Osteocyte (in vitro differentiated cells): ENCODE data around the gene RRM1. TPM values are rescaled to one million over a fixed set of nuclear protein-coding genes. Genes with fewer than 3 reads are reported as not detected.
A peak's percentile ranks its signal among the peaks of the same experiment; 100 is the strongest.
"Not testable (repeated sequence)": the region's sequence is repeated elsewhere in the genome, so short reads cannot be mapped to it uniquely, and the experiment has no call there.

Source experiments
- DNase-seq: peaks from one replicate; pipeline ENCODE4 v3.0.0; 2021; ENCODE audit warnings: mixed read lengths; ENCODE audit not compliant: unreplicated experiment; ENCODE audit errors: extremely low spot score
- H3K27ac Mint-ChIP-seq: one replicate; pipeline ENCODE4 v1.8.0; 2021; ENCODE audit warnings: mild to moderate bottlenecking, mixed read lengths; ENCODE audit not compliant: unreplicated experiment
- H3K27me3 Mint-ChIP-seq: one replicate; pipeline ENCODE4 v1.8.0; 2021; ENCODE audit warnings: mixed read lengths; ENCODE audit not compliant: unreplicated experiment
- H3K36me3 Mint-ChIP-seq: one replicate; pipeline ENCODE4 v1.8.0; 2021; ENCODE audit warnings: mixed read lengths; ENCODE audit not compliant: unreplicated experiment
- H3K4me1 Mint-ChIP-seq: one replicate; pipeline ENCODE4 v1.8.0; 2021; ENCODE audit warnings: mixed read lengths; ENCODE audit not compliant: unreplicated experiment
- H3K4me3 Mint-ChIP-seq: one replicate; pipeline ENCODE4 v1.8.0; 2021; ENCODE audit warnings: mild to moderate bottlenecking, moderate library complexity, mixed read lengths; ENCODE audit not compliant: unreplicated experiment
- H3K9me3 Mint-ChIP-seq: one replicate; pipeline ENCODE4 v1.8.0; 2021; ENCODE audit warnings: mixed read lengths; ENCODE audit not compliant: unreplicated experiment
- total RNA-seq: library from RNA; stranded (reverse); gene quantifications from 2 replicates; pipeline ENCODE4 v1.2.1, GENCODE V29; 2021
- TF ChIP-seq, protein P1 (sequence below): fragments of 200-600 bp; sonication (generic); IDR thresholded peaks from 2 replicates; pipeline ENCODE4 v1.5.0; 2021; ENCODE audit warnings: antibody characterized with exemption, mild to moderate bottlenecking, moderate library complexity

The RRM1 gene
- total RNA-seq, 1 donor from 2014 or later = 34.4 TPM

DNA sequence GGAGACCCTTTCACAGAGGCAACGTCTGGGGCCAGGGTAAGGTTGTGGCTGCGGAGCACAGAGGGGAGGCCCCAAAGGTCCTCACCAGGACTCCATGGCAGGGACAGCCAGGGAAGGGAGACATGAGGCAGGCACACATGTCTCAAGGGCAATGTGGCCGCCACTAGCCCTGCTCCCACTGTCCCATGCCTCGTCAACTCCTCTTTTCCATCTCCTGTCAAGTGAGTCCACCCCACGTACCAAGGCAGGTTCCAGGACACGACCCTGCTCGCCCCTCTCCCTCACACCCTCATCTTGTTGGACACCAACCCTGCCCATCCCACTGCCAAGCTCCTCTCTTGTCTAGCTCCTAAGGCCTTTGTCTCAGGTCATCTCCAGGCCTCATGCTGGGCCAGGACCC lies 73.2 kb downstream of the RRM1 start:
- DNase-seq = no peak
- Mint-ChIP-seq H3K27ac (no peak overlapping the region), H3K4me3 (no peak overlapping the region), H3K4me1 (no peaks in the 10 kb centered on the region), H3K36me3 (no peaks in the 10 kb centered on the region), H3K9me3 (peaks cover 12% of the 10 kb centered on the region), H3K27me3 (peaks cover 5% of the 10 kb centered on the region)
- TF ChIP-seq, protein P1, sequence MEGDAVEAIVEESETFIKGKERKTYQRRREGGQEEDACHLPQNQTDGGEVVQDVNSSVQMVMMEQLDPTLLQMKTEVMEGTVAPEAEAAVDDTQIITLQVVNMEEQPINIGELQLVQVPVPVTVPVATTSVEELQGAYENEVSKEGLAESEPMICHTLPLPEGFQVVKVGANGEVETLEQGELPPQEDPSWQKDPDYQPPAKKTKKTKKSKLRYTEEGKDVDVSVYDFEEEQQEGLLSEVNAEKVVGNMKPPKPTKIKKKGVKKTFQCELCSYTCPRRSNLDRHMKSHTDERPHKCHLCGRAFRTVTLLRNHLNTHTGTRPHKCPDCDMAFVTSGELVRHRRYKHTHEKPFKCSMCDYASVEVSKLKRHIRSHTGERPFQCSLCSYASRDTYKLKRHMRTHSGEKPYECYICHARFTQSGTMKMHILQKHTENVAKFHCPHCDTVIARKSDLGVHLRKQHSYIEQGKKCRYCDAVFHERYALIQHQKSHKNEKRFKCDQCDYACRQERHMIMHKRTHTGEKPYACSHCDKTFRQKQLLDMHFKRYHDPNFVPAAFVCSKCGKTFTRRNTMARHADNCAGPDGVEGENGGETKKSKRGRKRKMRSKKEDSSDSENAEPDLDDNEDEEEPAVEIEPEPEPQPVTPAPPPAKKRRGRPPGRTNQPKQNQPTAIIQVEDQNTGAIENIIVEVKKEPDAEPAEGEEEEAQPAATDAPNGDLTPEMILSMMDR = no peak

DNA sequence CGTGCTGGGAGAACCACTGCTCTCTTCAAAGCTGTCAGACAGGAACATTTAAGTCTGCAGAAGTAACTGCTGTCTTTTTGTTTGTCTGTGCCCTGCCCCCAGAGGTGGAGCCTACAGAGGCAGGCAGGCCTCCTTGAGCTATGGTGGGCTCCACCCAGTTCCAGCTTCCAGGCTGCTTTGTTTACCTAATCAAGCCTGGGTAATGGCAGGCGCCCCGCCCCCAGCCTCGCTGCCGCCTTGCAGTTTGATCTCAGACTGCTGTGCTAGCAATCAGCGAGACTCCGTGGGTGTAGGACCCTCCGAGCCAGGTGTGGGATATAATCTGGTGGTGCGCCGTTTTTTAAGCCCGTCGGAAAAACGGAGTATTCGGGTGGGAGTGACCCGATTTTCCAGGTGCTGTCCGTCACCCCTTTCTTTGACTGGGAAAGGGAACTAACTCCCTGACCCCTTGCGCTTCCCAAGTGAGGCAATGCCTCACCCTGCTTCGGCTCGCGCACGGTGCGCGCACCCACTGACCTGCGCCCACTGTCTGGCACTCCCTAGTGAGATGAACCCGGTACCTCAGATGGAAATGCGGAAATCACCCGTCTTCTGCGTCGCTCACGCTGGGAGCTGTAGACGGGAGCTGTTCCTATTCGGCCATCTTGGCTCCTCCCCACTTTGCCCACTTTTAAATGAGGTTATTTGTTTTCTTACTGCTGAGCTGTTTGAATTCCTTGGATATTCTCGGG lies 81.2 kb downstream of the RRM1 start:
- H3K4me3 Mint-ChIP-seq = peak overlapping the region; percentile 75
- H3K27me3 Mint-ChIP-seq, H3K4me1 Mint-ChIP-seq, H3K36me3 Mint-ChIP-seq, DNase-seq, H3K9me3 Mint-ChIP-seq: not testable (repeated sequence)
- H3K27ac Mint-ChIP-seq = peak overlapping the region; percentile 29

DNA sequence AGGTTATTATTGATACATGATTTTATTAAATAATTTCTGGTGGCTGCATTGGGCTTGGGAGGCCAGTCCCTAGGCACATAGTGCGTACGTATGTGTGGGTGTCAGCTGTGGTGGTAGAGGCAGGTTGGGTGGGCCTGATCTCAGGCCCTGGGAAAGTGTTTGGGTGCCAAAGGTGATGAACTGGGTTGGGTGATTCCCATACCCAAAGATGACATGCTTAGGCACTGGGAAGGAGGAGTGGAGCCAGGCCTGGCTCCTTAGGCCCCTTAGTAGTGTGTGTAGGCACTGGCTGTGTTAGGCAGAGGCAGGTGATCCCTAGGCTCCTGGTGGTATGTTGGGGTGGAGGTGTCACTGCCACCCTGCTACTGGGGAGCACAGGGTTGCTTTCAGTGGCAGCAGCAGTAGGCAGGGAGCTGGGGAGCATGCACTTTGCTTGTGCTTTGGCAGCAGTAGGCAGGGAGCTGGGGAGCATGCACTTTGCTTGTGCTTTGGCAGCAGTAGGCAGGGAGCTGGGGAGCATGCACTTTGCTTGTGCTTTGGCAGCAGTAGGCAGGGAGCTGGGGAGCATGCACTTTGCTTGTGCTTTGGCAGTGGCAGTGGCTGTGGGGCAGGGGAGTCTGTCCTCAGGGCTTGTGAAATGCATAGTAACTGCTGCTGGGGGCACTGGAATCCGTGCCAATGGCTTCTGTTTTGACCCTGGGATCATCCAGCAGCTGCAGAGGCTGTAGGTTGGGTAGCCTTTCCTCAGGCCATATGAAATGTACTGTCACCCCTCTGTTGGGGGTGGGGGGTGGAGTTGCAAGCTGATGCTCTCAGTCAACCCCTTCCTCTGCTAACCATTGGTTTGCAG lies 84.4 kb downstream of the RRM1 start:
- Mint-ChIP-seq H3K4me3 (no peak overlapping the region), H3K27me3 (peaks cover 4% of the 10 kb centered on the region), H3K27ac (no peak overlapping the region), H3K9me3 (no peaks in the 10 kb centered on the region), H3K36me3 (no peaks in the 10 kb centered on the region), H3K4me1 (peaks cover 4% of the 10 kb centered on the region)
- DNase-seq = no peak
- TF ChIP-seq, protein P1 = no peak

DNA sequence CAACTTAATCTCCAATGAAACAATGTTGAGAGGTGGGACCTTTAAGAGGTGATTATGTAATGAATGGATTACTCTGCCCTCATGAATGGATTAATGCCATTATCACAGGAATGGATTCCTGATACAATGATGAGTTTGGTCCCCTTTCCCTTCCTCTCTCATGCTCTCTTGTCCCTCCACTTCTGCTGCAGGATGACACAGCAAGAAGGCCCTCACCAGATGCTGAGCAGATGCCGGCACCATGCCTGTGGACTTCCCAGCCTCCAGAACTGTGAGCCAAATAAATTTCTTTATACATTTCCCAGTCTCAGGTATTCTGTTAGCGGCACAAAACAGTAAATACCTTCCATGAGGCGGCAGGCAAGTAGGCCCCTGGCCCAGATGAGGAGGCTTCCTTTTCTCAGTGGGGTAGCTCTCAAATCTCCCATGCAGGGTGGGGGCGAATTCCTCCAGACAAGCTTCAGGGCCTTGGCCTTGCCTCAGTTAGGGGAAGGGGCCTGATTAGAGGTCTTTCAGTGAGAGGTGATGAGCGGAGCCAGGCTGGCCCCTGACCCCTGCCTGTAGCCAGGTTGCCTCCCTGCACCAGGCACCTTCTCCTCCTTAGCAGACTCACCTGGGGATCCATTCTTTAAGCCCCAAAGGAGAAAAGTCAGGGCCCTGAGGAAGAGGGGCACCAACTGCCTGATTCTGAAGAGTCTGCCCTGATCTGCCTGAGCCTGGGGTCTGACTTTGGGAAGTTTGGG lies 86.0 kb downstream of the RRM1 start:
- Mint-ChIP-seq H3K4me3 (no peak overlapping the region), H3K9me3 (no peaks in the 10 kb centered on the region), H3K36me3 (no peaks in the 10 kb centered on the region), H3K27me3 (peaks cover 4% of the 10 kb centered on the region), H3K27ac (no peak overlapping the region), H3K4me1 (peaks cover 4% of the 10 kb centered on the region)
- no peak for DNase-seq
- TF ChIP-seq, protein P1 = no peak

DNA sequence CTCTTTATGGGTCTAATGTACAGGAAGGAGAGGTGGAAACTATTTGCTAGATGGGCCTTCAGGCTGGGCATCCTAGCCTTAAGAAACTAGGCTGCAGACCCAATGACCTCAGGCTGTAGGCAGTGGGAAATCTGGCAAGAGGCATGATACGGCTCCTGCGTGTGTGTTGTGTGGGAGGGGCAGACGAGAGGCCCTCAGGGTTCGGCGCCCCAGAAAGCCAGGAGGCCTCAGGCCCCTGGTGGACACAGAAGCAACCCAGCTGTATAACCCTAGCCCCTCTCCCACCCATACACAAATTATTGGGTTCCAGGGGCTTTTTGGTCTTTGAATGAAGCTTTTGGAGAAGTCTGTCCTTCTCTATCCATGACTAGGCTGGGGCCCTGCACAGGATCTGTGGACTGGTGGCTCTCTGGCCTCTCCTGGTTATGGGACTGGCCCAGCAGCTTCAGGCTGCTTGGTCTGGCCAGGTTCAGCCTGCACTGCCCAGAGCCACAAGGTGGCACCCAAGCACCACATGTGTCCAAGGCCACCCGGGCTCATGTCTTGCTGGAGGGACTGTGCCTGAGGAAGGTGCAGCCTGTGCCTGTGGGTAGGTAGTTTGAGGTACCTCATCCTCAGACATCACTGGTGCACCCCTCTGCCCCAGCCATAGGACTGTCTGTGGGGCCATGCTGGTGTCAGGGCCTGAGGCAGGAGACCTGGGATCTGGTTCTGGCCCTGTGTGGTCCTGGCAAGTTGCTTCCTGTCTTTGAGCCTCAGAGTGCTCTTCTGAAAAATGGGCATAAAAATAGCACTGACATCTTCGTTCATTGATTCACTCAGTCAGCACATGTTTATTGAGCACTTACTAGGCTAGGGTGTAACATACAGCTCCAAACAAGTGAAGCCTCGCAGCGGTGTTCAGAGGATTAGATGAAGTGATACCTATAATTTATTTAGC lies 87.5 kb downstream of the RRM1 start:
- DNase-seq = no peak
- Mint-ChIP-seq H3K4me3 (no peak overlapping the region), H3K9me3 (no peaks in the 10 kb centered on the region), H3K27ac (no peak overlapping the region), H3K4me1 (no peaks in the 10 kb centered on the region), H3K27me3 (peaks cover 4% of the 10 kb centered on the region), H3K36me3 (no peaks in the 10 kb centered on the region)
- TF ChIP-seq, protein P1 = peak; percentile 69
